Vagina (tissue), 2 donors: ENCODE measurements around the gene NUMB. TPM values are rescaled to one million over a fixed set of nuclear protein-coding genes. Genes with fewer than 3 reads are reported as not detected.

Experiments
- DNase-seq, 2 donors: peaks; one replicate each; pipeline ENCODE4 v3.0.0-alpha.2; 2017; ENCODE audit errors: extremely low spot score in 2 of 2
- H3K27ac ChIP-seq: fragments of 200-600 bp; sonication (generic); one replicate; pipeline ENCODE4 v1.5.1; 2019
- H3K27me3 ChIP-seq: fragments of 200-600 bp; sonication (generic); one replicate; pipeline ENCODE4 v1.5.1; 2019
- H3K36me3 ChIP-seq, 2 donors: fragments of 200-600 bp; sonication (generic); one replicate each; pipeline ENCODE4 v1.5.1; 2017 to 2019
- H3K4me1 ChIP-seq: fragments of 200-600 bp; sonication (generic); one replicate; pipeline ENCODE4 v1.5.1; 2019
- H3K4me3 ChIP-seq, 2 donors: fragments of 200-600 bp; sonication (generic); 1 replicate in 1 of 2; 2 replicates in 1 of 2; pipeline ENCODE4 v1.5.1; 2016 to 2019
- H3K9me3 ChIP-seq: fragments of 200-600 bp; sonication (generic); one replicate; pipeline ENCODE4 v1.5.1; 2019
- POLR2A ChIP-seq, 2 donors: fragments of 450-650 bp; IDR thresholded peaks; one replicate each; pipeline ENCODE4 v1.6.1; 2017; ENCODE audit warnings: antibody characterized with exemption in 2 of 2, mild to moderate bottlenecking in 2 of 2, moderate library complexity in 2 of 2
- POLR2AphosphoS5 ChIP-seq, 2 donors: sonication (generic); formaldehyde crosslinking; IDR thresholded peaks; one replicate each; pipeline ENCODE4 v1.9.0; 2017; ENCODE audit warnings: antibody characterized with exemption in 2 of 2, mild to moderate bottlenecking in 2 of 2, low read depth in 1 of 2; ENCODE audit not compliant: insufficient read depth in 1 of 2
- intact Hi-C: fragments of 100-400 bp; cut with DNase I; formaldehyde crosslinking; loops from one replicate; pipeline ENCODE4 v1.15.1; 2023
- total RNA-seq: library from RNA; depleted of rRNA; stranded (reverse); fragments of >200 nt; gene quantifications from one replicate; pipeline ENCODE4 v1.2.3, GENCODE V29; 2016
- TF ChIP-seq, protein P1 (sequence below), 3 experiments: fragments of 450-650 bp in 2 of 3; fragments of 200-600 bp in 1 of 3; sonication (generic) in 1 of 3; IDR thresholded peaks; one replicate each; pipeline ENCODE4 v1.5.1; 2017 to 2019; ENCODE audit warnings: antibody characterized with exemption in 3 of 3, mild to moderate bottlenecking in 2 of 3, moderate library complexity in 2 of 3

NUMB gene
- total RNA-seq, 1 donor from 2014 or later: 48.1 TPM

DNA sequence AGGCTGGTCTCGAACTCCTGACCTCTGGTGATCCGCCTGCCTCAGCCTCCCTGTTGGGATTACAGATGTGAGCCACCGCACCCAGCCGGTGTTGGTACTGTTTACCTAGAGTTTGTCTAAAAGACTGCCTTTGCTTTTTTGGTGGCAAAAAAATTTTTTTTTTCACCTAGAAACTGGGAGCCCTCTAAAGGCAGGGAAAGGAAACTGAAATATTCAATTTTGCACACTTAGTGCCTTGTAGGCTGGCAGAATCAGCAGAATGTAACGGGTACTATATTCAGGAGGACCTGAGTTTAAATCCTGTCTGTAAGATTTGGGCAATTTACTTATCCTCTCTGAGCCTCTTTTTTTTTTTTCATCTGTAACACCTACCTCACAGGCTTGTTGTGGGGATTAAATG, 177.4 kb downstream of the NUMB start:
- no peak for DNase-seq
- Histone ChIP-seq H3K27me3 (no peaks in the 10 kb centered on the region), H3K27ac (no peak overlapping the region), H3K4me1 (no peaks in the 10 kb centered on the region), H3K9me3 (no peaks in the 10 kb centered on the region), H3K4me3 (no peak overlapping the region), H3K36me3 (peaks cover 0 to 69% of the 10 kb centered on the region in 2 donors)
- intact Hi-C loops: loop anchor here (10.0 kb wide), 1 partner anchor 106 kb away; no protein-coding TSS in a partner anchor
- TF ChIP-seq, protein P1, sequence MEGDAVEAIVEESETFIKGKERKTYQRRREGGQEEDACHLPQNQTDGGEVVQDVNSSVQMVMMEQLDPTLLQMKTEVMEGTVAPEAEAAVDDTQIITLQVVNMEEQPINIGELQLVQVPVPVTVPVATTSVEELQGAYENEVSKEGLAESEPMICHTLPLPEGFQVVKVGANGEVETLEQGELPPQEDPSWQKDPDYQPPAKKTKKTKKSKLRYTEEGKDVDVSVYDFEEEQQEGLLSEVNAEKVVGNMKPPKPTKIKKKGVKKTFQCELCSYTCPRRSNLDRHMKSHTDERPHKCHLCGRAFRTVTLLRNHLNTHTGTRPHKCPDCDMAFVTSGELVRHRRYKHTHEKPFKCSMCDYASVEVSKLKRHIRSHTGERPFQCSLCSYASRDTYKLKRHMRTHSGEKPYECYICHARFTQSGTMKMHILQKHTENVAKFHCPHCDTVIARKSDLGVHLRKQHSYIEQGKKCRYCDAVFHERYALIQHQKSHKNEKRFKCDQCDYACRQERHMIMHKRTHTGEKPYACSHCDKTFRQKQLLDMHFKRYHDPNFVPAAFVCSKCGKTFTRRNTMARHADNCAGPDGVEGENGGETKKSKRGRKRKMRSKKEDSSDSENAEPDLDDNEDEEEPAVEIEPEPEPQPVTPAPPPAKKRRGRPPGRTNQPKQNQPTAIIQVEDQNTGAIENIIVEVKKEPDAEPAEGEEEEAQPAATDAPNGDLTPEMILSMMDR (IDR thresholded peaks at IDR 0.05): no peak
- TF ChIP-seq POLR2AphosphoS5 (IDR thresholded peaks at IDR 0.05; ENCODE audit: insufficient read depth in 1 of 2, low read depth in 1 of 2) (no peak), POLR2A (IDR thresholded peaks at IDR 0.05) (no peak)

DNA sequence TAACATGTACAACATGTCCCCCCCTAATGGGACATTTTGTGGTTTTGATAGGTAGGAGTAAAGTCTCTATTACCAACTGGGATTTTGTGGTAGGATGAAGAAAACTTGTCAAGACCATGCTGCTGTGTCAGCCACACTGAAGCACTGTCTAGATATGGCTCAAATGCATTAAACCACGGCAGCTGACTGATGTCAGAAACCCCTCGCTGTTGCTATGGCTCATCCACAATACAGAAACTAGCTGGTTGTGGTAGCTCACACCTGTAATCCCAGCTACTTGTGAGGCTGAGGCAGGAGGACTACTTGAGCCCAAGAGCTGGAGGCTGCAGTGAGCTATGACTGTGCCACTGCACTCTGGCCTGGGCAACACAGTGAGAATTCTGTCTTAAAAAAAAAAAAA, 181.0 kb downstream of the NUMB start:
- H3K4me1 ChIP-seq: no peaks in the 10 kb centered on the region
- no peaks in the 10 kb centered on the region for H3K27me3 ChIP-seq
- no peak for TF ChIP-seq POLR2AphosphoS5 (IDR thresholded peaks at IDR 0.05; ENCODE audit: insufficient read depth in 1 of 2, low read depth in 1 of 2)
- H3K36me3 ChIP-seq: peaks cover 0 to 57% of the 10 kb centered on the region in 2 donors
- intact Hi-C loops: no loop called here
- DNase-seq: no peak
- H3K9me3 ChIP-seq: no peaks in the 10 kb centered on the region
- no peak overlapping the region for H3K4me3 ChIP-seq
- H3K27ac ChIP-seq: no peak overlapping the region

DNA sequence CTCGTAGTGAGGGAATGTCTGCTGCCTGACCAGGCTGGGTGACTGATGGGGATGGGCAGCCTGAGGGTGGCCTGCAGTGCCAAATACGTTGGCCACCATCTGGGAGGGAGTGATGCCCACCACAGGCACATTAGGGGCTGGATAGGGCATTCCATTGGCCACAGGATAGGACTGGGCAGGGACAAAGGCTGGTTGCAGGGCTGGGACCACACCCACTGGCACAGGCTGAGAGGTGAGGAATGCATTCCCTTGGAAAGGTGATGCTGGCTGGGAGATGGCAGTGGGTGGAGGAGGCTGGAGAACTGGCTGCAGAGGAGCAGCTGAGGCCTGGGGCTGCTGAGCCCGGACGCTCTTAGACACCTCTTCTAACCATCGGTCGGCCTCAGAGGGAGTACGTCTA, 181.5 kb downstream of the NUMB start:
- no peak for DNase-seq
- TF ChIP-seq POLR2AphosphoS5 (IDR thresholded peaks at IDR 0.05; ENCODE audit: insufficient read depth in 1 of 2, low read depth in 1 of 2) (no peak), POLR2A (IDR thresholded peaks at IDR 0.05) (no peak)
- TF ChIP-seq, protein P1 (IDR thresholded peaks at IDR 0.05): no peak
- Histone ChIP-seq H3K4me3 (no peak overlapping the region), H3K9me3 (no peaks in the 10 kb centered on the region), H3K36me3 (peaks cover 0 to 52% of the 10 kb centered on the region in 2 donors), H3K27me3 (no peaks in the 10 kb centered on the region), H3K4me1 (no peaks in the 10 kb centered on the region), H3K27ac (no peak overlapping the region)
- intact Hi-C loops: no loop called here

DNA sequence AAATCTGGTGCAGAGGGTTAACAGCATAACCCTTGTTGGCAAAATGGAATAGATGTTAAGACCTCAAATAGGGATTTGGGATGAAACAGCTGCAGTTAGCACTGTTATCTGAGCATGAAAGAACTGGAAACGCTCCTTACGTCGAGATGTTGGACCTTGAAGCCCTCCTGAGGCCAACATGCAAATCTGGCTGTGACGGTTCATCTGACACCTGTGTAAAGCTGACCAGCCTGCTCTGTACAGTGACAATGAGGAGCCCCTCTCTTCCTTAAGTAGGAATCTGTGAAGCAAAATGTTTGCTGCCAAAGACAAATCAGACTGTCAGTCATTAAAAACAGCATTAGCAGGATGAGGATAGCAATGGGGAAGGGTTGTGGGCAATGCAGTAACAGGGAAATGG, 184.5 kb downstream of the NUMB start:
- no peak for DNase-seq
- intact Hi-C loops: no loop called here
- Histone ChIP-seq H3K27ac (no peak overlapping the region), H3K27me3 (no peaks in the 10 kb centered on the region), H3K4me1 (peaks cover 9% of the 10 kb centered on the region), H3K9me3 (no peaks in the 10 kb centered on the region), H3K36me3 (peaks cover 0 to 38% of the 10 kb centered on the region in 2 donors), H3K4me3 (no peak overlapping the region)
- TF ChIP-seq, protein P1 (IDR thresholded peaks at IDR 0.05): no peak
- TF ChIP-seq POLR2AphosphoS5 (IDR thresholded peaks at IDR 0.05; ENCODE audit: insufficient read depth in 1 of 2, low read depth in 1 of 2) (no peak), POLR2A (IDR thresholded peaks at IDR 0.05) (no peak)

DNA sequence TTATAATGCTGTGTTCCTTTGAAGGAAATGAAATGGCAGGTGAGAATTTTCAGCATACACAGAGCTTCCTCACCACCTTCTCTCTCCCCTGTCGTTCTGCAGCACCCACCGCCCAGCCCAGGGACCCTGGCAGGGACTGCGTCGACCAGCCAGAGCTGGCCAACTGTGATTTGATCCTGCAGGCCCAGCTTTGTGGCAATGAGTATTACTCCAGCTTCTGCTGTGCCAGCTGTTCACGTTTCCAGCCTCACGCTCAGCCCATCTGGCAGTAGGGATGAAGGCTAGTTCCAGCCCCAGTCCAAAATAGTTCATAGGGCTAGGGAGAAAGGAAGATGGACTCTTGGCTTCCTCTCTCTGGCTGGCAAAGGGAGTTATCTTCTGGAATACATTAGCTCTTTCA, 186.0 kb downstream of the NUMB start:
- intact Hi-C loops: no loop called here

More for the DNA sequence above, 186.0 kb downstream of the NUMB start:
- Histone ChIP-seq H3K9me3 (no peaks in the 10 kb centered on the region), H3K36me3 (peaks cover 0 to 29% of the 10 kb centered on the region in 2 donors), H3K4me3 (no peak overlapping the region), H3K4me1 (peaks cover 9% of the 10 kb centered on the region), H3K27ac (no peak overlapping the region), H3K27me3 (no peaks in the 10 kb centered on the region)
- DNase-seq: no peak
- TF ChIP-seq, protein P1 (IDR thresholded peaks at IDR 0.05): no peak
- TF ChIP-seq POLR2AphosphoS5 (IDR thresholded peaks at IDR 0.05; ENCODE audit: insufficient read depth in 1 of 2, low read depth in 1 of 2): no peak
- TF ChIP-seq POLR2A (IDR thresholded peaks at IDR 0.05): no peak
